Measurements from ENCODE around the gene TMEM79. TPM values are rescaled to one million over a fixed set of nuclear protein-coding genes. Genes with fewer than 3 reads are reported as not detected.

Gene TMEM79
- total RNA-seq, 4 donors from 2014 or later, result 81.0 to 120 (median 97.5) TPM

GRCh38 chr1:156242738-156243137, 41.4 kb upstream of the TMEM79 start:
- WGBS, result 72% methylated on average over 4 of the region's 10 CpGs
- H3K4me1 ChIP-seq, result peaks cover 48% of the 10 kb centered on the region
- no peaks in the 10 kb centered on the region for H3K9me3 ChIP-seq
- H3K27ac ChIP-seq, result no peak overlapping the region
- no peak for TF ChIP-seq CTCF (IDR thresholded peaks at IDR 0.05)
- TF ChIP-seq POLR2A (IDR thresholded peaks at IDR 0.05), result no peak
- TF ChIP-seq EP300 (IDR thresholded peaks at IDR 0.05), result no peak
- TF ChIP-seq POLR2AphosphoS5 (IDR thresholded peaks at IDR 0.05), result no peak
- no peak overlapping the region for H3K4me3 ChIP-seq
- DNase-seq (ENCODE audit: low spot score in 2 of 2), result no peak
- peaks cover 6% of the 10 kb centered on the region for H3K27me3 ChIP-seq
- H3K36me3 ChIP-seq, result peaks cover 27% of the 10 kb centered on the region

GRCh38 chr1:156244126-156244525, 40.0 kb upstream of the TMEM79 start:
- no peak for DNase-seq (ENCODE audit: low spot score in 2 of 2)
- WGBS, result 91% methylated on average over 1 of the region's 2 CpGs
- Histone ChIP-seq H3K27ac (no peak overlapping the region), H3K36me3 (peaks cover 16% of the 10 kb centered on the region), H3K27me3 (peaks cover 6% of the 10 kb centered on the region), H3K4me1 (peaks cover 60% of the 10 kb centered on the region), H3K4me3 (no peak overlapping the region), H3K9me3 (no peaks in the 10 kb centered on the region)
- TF ChIP-seq EP300 (IDR thresholded peaks at IDR 0.05) (no peak), POLR2A (IDR thresholded peaks at IDR 0.05) (no peak), CTCF (IDR thresholded peaks at IDR 0.05) (no peak), POLR2AphosphoS5 (IDR thresholded peaks at IDR 0.05) (no peak)

- H3K4me3 ChIP-seq, result no peak overlapping the region
- no peak overlapping the region for H3K27ac ChIP-seq
- H3K36me3 ChIP-seq, result peaks cover 16% of the 10 kb centered on the region
- DNase-seq (ENCODE audit: low spot score in 2 of 2), result no peak
- H3K27me3 ChIP-seq, result peaks cover 6% of the 10 kb centered on the region
- TF ChIP-seq EP300 (IDR thresholded peaks at IDR 0.05) (no peak), POLR2AphosphoS5 (IDR thresholded peaks at IDR 0.05) (no peak), CTCF (IDR thresholded peaks at IDR 0.05) (no peak), POLR2A (IDR thresholded peaks at IDR 0.05) (no peak)
- no peaks in the 10 kb centered on the region for H3K9me3 ChIP-seq
- H3K4me1 ChIP-seq, result peaks cover 65% of the 10 kb centered on the region
- WGBS, result 72% methylated on average over 7 of the region's 17 CpGs
Measured at GRCh38 chr1:156244712-156245111, 39.4 kb upstream of the TMEM79 start.

- no peak overlapping the region for H3K27ac ChIP-seq
- H3K4me3 ChIP-seq, result peak overlapping the region; percentile 38
- WGBS, result 33% methylated on average over 14 of the region's 69 CpGs
- peaks cover 75% of the 10 kb centered on the region for H3K4me1 ChIP-seq
- peaks cover 6% of the 10 kb centered on the region for H3K27me3 ChIP-seq
- peak in 1 of 2 donors; percentile 68 for DNase-seq (ENCODE audit: low spot score in 2 of 2)
- TF ChIP-seq POLR2AphosphoS5 (IDR thresholded peaks at IDR 0.05) (no peak), POLR2A (IDR thresholded peaks at IDR 0.05) (no peak), EP300 (IDR thresholded peaks at IDR 0.05) (no peak), CTCF (IDR thresholded peaks at IDR 0.05) (no peak)
- H3K9me3 ChIP-seq, result no peaks in the 10 kb centered on the region
- H3K36me3 ChIP-seq, result peaks cover 17% of the 10 kb centered on the region
Measured at GRCh38 chr1:156245451-156246232, 38.5 kb upstream of the TMEM79 start.

- Histone ChIP-seq H3K27ac (peak overlapping the region; percentile 41), H3K4me3 (peak overlapping the region; percentile 38)
- WGBS, result 73% methylated on average over 9 of the region's 10 CpGs
Measured at GRCh38 chr1:156246241-156246780, 37.8 kb upstream of the TMEM79 start.

More at GRCh38 chr1:156246241-156246780, 37.8 kb upstream of the TMEM79 start:
- TF ChIP-seq EP300 (IDR thresholded peaks at IDR 0.05), result no peak
- no peak for TF ChIP-seq POLR2A (IDR thresholded peaks at IDR 0.05)
- Histone ChIP-seq H3K4me1 (peaks cover 81% of the 10 kb centered on the region), H3K9me3 (no peaks in the 10 kb centered on the region), H3K27me3 (peaks cover 6% of the 10 kb centered on the region), H3K36me3 (peaks cover 24% of the 10 kb centered on the region)
- DNase-seq (ENCODE audit: low spot score in 2 of 2), result no peak

All from suprapubic skin (tissue), 4 donors.